Left ventricle myocardium inferior (tissue), 1 donor: ENCODE data around the gene ATP5MK. TPM values are rescaled to one million over a fixed set of nuclear protein-coding genes. Genes with fewer than 3 reads are reported as not detected.

Source experiments
- DNase-seq: peaks from one replicate; pipeline ENCODE4 v3.0.0-alpha.2; 2020
- H3K27ac ChIP-seq: fragments of 200-600 bp; replicated peaks from 2 replicates; pipeline ENCODE4 v1.8.0; 2021
- H3K27me3 ChIP-seq: fragments of 200-600 bp; 2 replicates; pipeline ENCODE4 v1.8.0; 2021; ENCODE audit warnings: low read depth
- H3K36me3 ChIP-seq: fragments of 200-600 bp; 2 replicates; pipeline ENCODE4 v1.8.0; 2021
- H3K4me1 ChIP-seq: fragments of 200-600 bp; 2 replicates; pipeline ENCODE4 v1.8.0; 2021
- H3K4me3 ChIP-seq: fragments of 200-600 bp; 2 replicates; pipeline ENCODE4 v1.8.0; 2021; ENCODE audit warnings: mild to moderate bottlenecking, moderate library complexity
- H3K9me3 ChIP-seq: fragments of 200-600 bp; replicated peaks from 2 replicates; pipeline ENCODE4 v1.8.0; 2021
- intact Hi-C: fragments of 100-400 bp; cut with micrococcal nuclease; formaldehyde crosslinking; loops from one replicate; pipeline ENCODE4 v1.11.0; 2022
- microRNA-seq: library from miRNA; unstranded; fragments of <30 nt; microRNA quantifications from one replicate; pipeline ENCODE4 v1.2.0, GENCODE V29; 2020
- total RNA-seq: library from RNA; stranded (reverse); fragmentation: NEBNext Ultra II Directional; extraction: Animal tissue kit (Norgen Biotek cat#: 25700); gene quantifications from one replicate; pipeline ENCODE4 v1.2.1, GENCODE V29; 2021
- TF ChIP-seq, protein P1 (sequence below): fragments of 200-600 bp; IDR thresholded peaks from 2 replicates; pipeline ENCODE4 v1.8.0; 2021; ENCODE audit warnings: antibody characterized with exemption, mild to moderate bottlenecking, borderline replicate concordance
- donor health status: DM: no; HTN: yes; CAD: no; lungs with severe emphysema.

ATP5MK gene
- total RNA-seq, 1 donor from 2014 or later, result 1,231 TPM

DNA sequence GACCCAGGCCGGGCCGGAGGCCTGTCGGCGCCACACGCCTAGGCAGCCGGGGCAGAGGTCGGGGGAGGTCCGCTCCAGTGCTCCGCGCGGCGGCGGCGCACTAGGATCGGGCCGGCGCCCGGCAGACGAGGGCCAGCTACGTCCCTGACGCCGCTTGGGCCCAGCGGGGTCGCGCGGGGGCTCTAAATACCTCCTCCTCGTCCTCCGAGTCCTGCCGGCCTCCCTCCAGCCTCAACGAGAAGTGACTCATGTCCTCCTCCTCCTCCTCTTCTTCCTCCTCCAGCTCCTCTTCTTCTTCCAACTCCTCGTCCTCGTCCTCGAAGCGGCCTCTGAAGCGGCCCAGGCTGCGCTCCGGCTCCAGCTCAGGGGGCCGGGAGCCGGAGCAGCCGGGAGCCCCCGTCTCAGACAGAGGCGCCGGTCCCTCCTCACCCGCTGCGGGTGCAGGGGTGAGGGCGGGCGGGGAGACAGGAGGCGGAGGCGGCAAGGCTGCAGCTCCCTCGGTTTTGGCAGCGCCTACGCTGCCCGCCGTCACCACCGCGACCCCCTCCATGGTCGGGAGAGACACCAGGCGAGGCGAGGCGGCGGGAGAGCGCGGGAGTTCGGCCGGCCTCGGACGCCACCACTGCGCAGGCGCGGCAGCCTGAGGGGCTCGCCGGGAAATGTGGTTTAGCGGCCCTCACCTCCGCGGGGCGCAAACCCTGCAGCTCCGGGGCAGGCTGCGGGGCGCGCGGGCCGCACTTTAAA lies 45.6 kb downstream of the ATP5MK start, which contains the start of gene PCGF6:
PCGF6 (minus strand) TSS at position 624 of the 744 bp plus-strand sequence; CDS start at position 550, 74 bp downstream.
- intact Hi-C loops, result no loop called here
- no peaks in the 10 kb centered on the region for H3K27me3 ChIP-seq
- peak; percentile 85 for DNase-seq
- H3K36me3 ChIP-seq, result peaks cover 34% of the 10 kb centered on the region
- peaks cover 24% of the 10 kb centered on the region for H3K4me1 ChIP-seq
- no peaks in the 10 kb centered on the region for H3K9me3 ChIP-seq
- H3K27ac ChIP-seq, result peak within 1 kb of the TSS; percentile 86
- H3K4me3 ChIP-seq, result peak within 1 kb of the TSS; percentile 91
- TF ChIP-seq, protein P1, sequence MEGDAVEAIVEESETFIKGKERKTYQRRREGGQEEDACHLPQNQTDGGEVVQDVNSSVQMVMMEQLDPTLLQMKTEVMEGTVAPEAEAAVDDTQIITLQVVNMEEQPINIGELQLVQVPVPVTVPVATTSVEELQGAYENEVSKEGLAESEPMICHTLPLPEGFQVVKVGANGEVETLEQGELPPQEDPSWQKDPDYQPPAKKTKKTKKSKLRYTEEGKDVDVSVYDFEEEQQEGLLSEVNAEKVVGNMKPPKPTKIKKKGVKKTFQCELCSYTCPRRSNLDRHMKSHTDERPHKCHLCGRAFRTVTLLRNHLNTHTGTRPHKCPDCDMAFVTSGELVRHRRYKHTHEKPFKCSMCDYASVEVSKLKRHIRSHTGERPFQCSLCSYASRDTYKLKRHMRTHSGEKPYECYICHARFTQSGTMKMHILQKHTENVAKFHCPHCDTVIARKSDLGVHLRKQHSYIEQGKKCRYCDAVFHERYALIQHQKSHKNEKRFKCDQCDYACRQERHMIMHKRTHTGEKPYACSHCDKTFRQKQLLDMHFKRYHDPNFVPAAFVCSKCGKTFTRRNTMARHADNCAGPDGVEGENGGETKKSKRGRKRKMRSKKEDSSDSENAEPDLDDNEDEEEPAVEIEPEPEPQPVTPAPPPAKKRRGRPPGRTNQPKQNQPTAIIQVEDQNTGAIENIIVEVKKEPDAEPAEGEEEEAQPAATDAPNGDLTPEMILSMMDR, result peak; percentile 37

DNA sequence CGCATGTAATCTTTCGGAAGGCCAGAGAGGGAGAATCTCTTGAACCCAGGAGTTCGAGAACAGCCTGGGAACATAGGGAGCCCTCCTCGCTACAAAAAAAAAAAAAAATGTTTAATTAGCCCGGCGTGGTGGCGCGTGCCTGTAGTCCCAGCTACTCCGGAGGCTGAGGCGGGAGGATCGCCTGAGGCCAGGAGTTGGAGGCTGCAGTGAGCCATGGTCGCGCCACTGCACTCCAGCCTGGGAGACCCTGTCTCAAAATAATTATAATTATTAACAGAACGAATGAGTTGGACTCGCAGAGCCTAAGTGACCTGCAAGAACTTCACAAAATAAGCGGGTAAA lies 46.1 kb downstream of the ATP5MK start:
- TF ChIP-seq, protein P1, result no peak
- Histone ChIP-seq H3K9me3 (no peaks in the 10 kb centered on the region), H3K27ac (peak overlapping the region; percentile 86), H3K4me3 (peak overlapping the region; percentile 91), H3K36me3 (peaks cover 39% of the 10 kb centered on the region), H3K27me3 (no peaks in the 10 kb centered on the region), H3K4me1 (peaks cover 24% of the 10 kb centered on the region)
- intact Hi-C loops, result no loop called here
- DNase-seq, result no peak

Small RNA genes within 50 kb of the gene (microRNA-seq; reads per million reads assigned to microRNA genes)
- gene MIR1307, result 849 reads per million, percentile 83 among the genes with 10 or more reads in this experiment

Other genes starting within 250 kb of the ATP5MK start
- 55.0 TPM for gene NT5C2, start 203.2 kb downstream of the ATP5MK start, total RNA-seq
- not detected for gene RPEL1, start 150.6 kb downstream of the ATP5MK start, total RNA-seq
- not detected for gene INA, start 119.3 kb downstream of the ATP5MK start, total RNA-seq
- gene PCGF6, start 45.3 kb downstream of the ATP5MK start, total RNA-seq, result 5.4 TPM
- 2.4 TPM for gene TAF5, start 28.5 kb downstream of the ATP5MK start, total RNA-seq
- 11.2 TPM for gene PDCD11, start 151 bp upstream of the ATP5MK start, total RNA-seq
- gene CALHM2, start 55.9 kb upstream of the ATP5MK start, total RNA-seq, result 11.3 TPM
- gene CALHM1, start 62.4 kb upstream of the ATP5MK start, total RNA-seq, result not detected
- gene CALHM3, start 82.8 kb upstream of the ATP5MK start, total RNA-seq, result not detected
- 0.14 TPM for gene NEURL1, start 97.2 kb upstream of the ATP5MK start, total RNA-seq